Measurements from ENCODE around the gene TSBP1.

The TSBP1 gene

DNA sequence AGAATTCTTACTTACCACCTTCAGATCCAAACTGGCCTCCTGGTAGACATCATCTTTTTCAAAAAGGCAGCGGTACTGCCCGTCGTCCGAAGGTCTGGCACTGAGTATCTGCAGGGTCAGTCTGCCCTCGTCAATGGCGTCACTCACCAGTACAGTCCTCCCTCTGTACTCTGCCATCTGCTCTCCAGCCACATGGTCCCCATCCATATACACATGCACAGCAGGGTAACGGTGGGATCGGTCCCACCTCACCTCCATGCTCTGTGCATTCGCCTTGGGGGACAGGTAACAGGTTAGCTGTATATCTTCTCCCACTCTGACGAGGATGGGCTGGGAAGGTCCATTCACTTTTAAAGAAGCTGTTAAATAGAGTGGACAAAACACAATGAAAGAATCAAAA is 24.3 kb upstream of the TSBP1 start:
- TF ChIP-seq, protein P1, sequence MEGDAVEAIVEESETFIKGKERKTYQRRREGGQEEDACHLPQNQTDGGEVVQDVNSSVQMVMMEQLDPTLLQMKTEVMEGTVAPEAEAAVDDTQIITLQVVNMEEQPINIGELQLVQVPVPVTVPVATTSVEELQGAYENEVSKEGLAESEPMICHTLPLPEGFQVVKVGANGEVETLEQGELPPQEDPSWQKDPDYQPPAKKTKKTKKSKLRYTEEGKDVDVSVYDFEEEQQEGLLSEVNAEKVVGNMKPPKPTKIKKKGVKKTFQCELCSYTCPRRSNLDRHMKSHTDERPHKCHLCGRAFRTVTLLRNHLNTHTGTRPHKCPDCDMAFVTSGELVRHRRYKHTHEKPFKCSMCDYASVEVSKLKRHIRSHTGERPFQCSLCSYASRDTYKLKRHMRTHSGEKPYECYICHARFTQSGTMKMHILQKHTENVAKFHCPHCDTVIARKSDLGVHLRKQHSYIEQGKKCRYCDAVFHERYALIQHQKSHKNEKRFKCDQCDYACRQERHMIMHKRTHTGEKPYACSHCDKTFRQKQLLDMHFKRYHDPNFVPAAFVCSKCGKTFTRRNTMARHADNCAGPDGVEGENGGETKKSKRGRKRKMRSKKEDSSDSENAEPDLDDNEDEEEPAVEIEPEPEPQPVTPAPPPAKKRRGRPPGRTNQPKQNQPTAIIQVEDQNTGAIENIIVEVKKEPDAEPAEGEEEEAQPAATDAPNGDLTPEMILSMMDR (IDR thresholded peaks at IDR 0.05; ENCODE audit: insufficient read depth, low read depth, low read length, missing control alignments) = no peak
- no peak for DNase-seq (ENCODE audit: low read depth)
- no peak overlapping the region for H3K4me3 ChIP-seq (ENCODE audit: low read depth, low read length)

DNA sequence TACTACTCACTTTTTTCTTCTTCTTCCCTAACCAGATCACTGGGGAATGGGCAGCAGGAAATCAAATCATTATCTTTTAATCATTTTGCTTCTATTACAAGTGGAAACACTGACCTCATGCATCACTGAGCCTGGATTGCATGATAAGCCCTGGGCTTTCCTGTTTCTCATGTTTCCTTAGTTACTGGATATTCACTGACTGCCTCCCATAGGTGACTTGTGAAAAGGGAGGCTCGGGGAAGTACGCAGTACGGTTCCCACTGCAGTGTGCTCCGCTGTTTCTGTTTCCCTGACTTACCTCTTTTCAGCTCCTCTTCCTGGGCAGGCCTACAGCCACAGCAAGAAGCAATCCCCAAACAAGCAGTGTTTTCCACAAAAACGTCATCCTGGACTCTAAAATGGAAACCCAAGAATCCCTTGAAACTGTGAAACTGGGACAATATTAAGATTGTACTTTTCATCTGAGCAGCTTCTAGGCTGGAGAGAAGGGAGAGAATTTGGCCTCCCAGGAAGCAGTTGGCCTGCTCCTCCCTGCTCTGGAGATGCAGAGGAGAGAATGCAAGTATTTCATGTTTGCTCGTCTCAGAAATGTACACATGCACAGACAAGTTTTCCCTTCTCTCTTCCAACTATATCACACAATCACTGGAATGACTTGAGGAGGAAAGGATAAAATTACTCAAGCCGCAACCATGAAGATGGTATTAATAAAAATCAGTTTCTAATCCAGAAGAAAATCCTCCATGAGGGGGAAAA is 22.1 kb upstream of the TSBP1 start:
- no peak overlapping the region for H3K4me3 ChIP-seq (ENCODE audit: low read depth, low read length)
- TF ChIP-seq, protein P1 (IDR thresholded peaks at IDR 0.05; ENCODE audit: insufficient read depth, low read depth, low read length, missing control alignments) = no peak
- DNase-seq (ENCODE audit: low read depth) = peak; percentile 16

DNA sequence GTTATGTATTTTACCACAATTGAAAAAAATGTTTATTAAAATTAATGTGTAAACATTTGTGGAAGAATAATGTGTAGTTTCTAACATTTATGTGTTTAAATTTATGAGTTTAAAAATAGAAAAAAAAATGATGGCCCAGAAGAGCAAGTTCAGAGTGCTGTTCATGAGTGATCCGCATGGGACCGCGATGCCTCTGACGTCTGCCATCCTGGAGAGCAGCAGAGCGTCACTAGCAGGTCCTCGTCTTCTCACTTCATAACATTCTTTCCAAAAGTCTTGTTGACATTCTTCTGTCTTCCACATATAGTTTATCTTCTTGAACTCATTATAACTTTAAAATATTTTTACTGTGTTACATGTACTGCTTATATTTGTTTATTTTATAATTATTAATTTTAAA is 19.8 kb upstream of the TSBP1 start:
- DNase-seq (ENCODE audit: low read depth) = no peak
- H3K4me3 ChIP-seq (ENCODE audit: low read depth, low read length) = no peak overlapping the region
- TF ChIP-seq, protein P1 (IDR thresholded peaks at IDR 0.05; ENCODE audit: insufficient read depth, low read depth, low read length, missing control alignments) = no peak

DNA sequence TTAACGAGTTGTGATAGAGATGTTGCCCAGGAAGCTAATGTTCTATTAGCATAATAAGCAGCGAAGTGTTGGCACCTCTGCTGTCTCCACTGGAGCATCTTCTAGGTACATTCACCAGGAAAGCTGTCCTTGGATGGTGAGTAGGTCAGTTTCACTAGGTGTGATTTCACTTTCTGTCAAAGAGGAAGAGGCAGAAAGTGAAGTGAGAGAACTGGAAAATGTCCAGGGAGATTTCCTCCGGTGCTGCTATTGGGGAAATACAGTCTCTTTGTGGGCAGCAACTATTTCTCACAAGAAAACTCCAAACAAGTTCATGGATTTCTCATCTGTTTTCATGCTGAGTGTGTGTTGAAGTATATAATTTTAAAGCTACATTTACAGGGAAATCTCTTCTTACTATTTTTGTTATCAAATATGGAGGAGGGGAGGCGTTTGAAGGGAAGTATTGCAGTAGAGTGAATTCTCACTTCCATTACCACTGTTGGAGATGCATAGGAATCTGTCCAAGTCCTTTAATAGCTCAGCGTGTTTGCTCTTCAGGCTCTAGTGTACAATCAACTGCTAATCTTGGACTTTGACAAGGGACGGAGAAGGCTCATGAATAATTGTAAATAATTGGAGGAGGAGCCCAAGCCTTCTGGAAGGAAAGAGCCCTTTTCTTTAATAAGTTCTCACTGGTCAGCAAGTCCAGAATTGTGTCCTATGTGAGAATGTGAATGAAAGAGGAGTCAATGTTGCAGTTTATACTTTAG is 16.1 kb upstream of the TSBP1 start:
- no peak for DNase-seq (ENCODE audit: low read depth)
- no peak overlapping the region for H3K4me3 ChIP-seq (ENCODE audit: low read depth, low read length)
- TF ChIP-seq, protein P1 (IDR thresholded peaks at IDR 0.05; ENCODE audit: insufficient read depth, low read depth, low read length, missing control alignments) = no peak

DNA sequence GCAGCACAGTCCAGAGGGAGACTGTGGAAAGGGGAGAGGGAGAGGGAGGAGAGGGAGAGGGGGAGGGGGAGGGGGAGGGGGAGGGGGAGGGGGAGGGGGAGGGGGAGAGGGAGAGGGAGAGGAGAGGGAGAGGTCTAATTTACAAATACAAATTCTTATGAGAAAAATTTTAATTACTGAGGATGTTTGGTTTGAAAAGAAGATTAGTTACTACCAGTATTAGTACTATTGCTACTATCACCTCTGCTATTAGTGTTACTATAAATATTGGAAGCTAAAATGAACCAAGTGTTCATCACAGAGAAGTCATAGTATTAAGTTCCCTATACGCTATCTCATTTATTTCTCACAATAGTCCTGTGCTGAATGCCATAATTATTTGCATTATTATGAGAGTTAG is 14.3 kb upstream of the TSBP1 start:
- H3K4me3 ChIP-seq (ENCODE audit: low read depth, low read length) = no peak overlapping the region
- TF ChIP-seq, protein P1 (IDR thresholded peaks at IDR 0.05; ENCODE audit: insufficient read depth, low read depth, low read length, missing control alignments) = no peak
- DNase-seq (ENCODE audit: low read depth) = no peak

DNA sequence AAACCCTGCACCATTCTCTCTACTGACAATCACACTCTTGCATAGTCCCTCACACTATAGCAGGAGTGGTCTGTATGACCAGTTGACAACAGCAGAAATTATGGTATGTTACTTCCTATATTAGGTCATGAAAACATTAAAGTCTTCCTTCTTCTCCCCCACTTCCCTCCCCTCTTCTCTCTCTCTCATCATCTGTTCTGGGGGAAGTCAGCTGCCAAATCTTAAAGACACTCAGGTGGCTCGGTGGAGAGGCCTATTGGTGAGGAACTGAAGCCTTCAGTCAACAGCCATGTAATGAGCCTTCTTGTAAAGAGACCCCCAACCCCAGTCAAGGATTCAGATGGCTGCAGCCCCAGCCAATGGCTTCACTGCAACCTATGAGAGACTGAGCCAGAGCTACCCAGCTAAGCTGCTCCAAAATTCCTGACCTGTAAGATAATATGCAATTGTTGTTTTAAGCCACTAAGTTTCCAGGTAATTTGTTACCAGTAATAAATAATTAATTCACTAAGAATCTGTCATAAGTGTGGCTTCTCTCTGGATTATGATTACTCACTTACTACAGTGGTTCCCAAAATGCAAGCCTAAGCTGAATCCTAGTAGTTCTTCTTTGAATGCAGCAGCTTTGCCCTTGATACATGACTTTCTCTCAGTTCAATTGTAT is 11.2 kb upstream of the TSBP1 start:
- no peak for DNase-seq (ENCODE audit: low read depth)
- H3K4me3 ChIP-seq (ENCODE audit: low read depth, low read length) = no peak overlapping the region
- TF ChIP-seq, protein P1 (IDR thresholded peaks at IDR 0.05; ENCODE audit: insufficient read depth, low read depth, low read length, missing control alignments) = no peak
